Neutrophil (primary cell): ENCODE results near the gene TMEM253.

Experiments
- H3K27ac ChIP-seq: fragments of 200-600 bp; sonication (generic); 2 replicates; pipeline ENCODE4 v1.5.1; 2016; ENCODE audit warnings: mild to moderate bottlenecking, moderate library complexity
- H3K27me3 ChIP-seq: fragments of 200-600 bp; sonication (generic); 2 replicates; pipeline ENCODE4 v1.6.0; 2016; ENCODE audit warnings: mild to moderate bottlenecking
- H3K36me3 ChIP-seq: fragments of 200-600 bp; sonication (generic); 2 replicates; pipeline ENCODE4 v1.5.1; 2017
- H3K4me1 ChIP-seq, 2 experiments: fragments of 200-600 bp in 1 of 2; sonication (generic) in 1 of 2; 1 replicate in 1 of 2; 2 replicates in 1 of 2; pipeline versions ENCODE4 v1.5.1 to v1.6.1; 2013 to 2016; ENCODE audit warnings: low read depth in 1 of 2, low read length in 1 of 2, mild to moderate bottlenecking in 1 of 2, moderate library complexity in 1 of 2; ENCODE audit not compliant: control insufficient read depth in 1 of 2, insufficient read depth in 1 of 2
- H3K4me3 ChIP-seq, 2 experiments: fragments of 200-600 bp in 1 of 2; sonication (generic) in 1 of 2; 1 replicate in 1 of 2; 2 replicates in 1 of 2; pipeline ENCODE4 v1.5.1; 2013 to 2016; ENCODE audit warnings: low read depth in 1 of 2, low read length in 1 of 2, mild to moderate bottlenecking in 1 of 2, moderate library complexity in 1 of 2
- H3K9me3 ChIP-seq: fragments of 200-600 bp; sonication (generic); 2 replicates; pipeline ENCODE4 v1.5.1; 2016
- TF ChIP-seq, protein P1 (sequence below): fragments of 200-600 bp; sonication (generic); IDR thresholded peaks from 2 replicates; pipeline ENCODE4 v1.5.1; 2016; ENCODE audit warnings: antibody characterized with exemption

TMEM253 gene

DNA sequence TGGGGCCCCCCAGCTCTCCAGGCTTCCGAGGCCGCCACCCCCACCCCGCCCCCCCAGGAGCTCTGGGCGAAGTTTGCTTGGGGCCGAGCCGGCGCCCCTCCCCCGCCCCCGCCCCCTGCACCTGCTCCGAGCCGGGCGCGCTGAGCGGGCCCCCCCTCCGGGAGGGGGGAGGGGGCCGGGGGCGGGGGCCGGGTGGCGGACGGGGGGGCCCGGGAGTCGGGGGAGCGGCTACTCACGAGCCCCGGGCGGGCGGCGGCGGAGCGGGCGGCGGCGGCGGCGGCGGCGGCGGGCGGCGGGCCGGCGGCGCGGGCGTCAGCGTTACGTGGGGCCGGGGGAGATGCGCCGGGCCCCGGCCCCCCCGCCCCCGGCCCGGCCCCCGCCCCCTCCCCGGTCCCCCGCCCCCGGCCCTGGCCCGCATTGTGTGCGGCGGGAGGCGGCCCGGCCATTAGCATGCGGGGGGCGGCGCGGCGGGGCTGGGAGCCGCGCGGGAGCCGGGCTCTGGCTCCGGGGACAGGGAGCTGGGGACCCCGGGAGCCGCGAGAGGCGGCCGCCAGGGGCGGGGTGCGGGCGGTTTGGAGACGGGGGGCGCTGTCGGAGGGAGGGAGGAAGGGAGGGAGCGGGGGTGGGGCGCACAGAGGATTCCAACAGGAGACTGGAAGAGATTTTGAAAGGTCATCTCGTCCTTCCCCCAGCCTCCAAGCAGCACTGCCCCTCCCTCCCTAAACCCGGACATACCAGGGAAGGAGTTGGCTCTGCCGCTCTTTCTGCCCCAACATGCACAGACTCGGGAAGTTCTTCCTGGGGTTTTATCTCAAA, 2.6 kb upstream of the TMEM253 start, which contains the start of gene ZNF219:
Gene ZNF219, minus strand, starts transcription at position 580 of the 816 bp plus-strand sequence. CDS start 5,064 bp downstream, outside the sequence.
- Histone ChIP-seq H3K27ac (no peak within 1 kb of the TSS), H3K9me3 (no peaks in the 10 kb centered on the region), H3K36me3 (no peaks in the 10 kb centered on the region), H3K4me1 (peaks cover 3 to 19% of the 10 kb centered on the region in 2 experiments), H3K4me3 (peak within 1 kb of the TSS; percentile 7 to 59), H3K27me3 (peaks cover 54% of the 10 kb centered on the region)
- TF ChIP-seq, protein P1, sequence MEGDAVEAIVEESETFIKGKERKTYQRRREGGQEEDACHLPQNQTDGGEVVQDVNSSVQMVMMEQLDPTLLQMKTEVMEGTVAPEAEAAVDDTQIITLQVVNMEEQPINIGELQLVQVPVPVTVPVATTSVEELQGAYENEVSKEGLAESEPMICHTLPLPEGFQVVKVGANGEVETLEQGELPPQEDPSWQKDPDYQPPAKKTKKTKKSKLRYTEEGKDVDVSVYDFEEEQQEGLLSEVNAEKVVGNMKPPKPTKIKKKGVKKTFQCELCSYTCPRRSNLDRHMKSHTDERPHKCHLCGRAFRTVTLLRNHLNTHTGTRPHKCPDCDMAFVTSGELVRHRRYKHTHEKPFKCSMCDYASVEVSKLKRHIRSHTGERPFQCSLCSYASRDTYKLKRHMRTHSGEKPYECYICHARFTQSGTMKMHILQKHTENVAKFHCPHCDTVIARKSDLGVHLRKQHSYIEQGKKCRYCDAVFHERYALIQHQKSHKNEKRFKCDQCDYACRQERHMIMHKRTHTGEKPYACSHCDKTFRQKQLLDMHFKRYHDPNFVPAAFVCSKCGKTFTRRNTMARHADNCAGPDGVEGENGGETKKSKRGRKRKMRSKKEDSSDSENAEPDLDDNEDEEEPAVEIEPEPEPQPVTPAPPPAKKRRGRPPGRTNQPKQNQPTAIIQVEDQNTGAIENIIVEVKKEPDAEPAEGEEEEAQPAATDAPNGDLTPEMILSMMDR = no peak

DNA sequence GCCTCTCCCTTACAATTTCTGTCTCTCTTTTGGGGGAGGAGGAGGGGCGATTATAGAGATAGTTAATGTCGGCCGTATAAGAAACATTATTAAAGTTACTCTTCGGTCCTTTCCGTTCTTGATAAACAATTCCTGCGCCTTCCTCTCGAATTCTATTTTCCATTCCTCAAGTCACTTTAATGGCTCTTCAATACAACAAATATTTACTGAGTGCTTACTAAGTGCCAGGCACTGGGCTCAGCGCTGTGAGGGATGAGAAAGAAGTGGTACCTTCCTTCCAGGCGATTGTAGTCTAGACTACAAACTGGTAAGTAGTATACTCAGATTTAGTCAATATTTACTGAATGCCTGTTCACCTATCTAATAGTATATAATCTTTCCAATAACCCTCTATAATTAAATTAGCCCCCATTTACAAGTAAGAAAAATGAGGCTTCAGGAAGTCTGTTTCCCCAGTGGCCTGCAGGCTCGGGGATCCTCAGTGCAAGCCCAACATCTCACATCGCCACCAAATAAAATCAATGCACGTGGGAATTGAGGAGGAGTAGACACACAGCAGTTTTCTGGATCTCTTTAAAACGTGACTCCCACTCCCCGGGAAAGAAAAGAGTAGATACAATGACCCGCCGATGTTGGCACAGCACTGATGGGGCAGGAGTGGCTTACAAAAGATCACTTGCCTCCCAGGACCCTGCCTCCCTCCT, 1.8 kb upstream of the TMEM253 start:
- TF ChIP-seq, protein P1 = no peak
- Histone ChIP-seq H3K27ac (no peak overlapping the region), H3K4me3 (peak overlapping the region; percentile 7 to 59), H3K9me3 (no peaks in the 10 kb centered on the region), H3K27me3 (peaks cover 50% of the 10 kb centered on the region), H3K36me3 (no peaks in the 10 kb centered on the region), H3K4me1 (peaks cover 7 to 24% of the 10 kb centered on the region in 2 experiments)

DNA sequence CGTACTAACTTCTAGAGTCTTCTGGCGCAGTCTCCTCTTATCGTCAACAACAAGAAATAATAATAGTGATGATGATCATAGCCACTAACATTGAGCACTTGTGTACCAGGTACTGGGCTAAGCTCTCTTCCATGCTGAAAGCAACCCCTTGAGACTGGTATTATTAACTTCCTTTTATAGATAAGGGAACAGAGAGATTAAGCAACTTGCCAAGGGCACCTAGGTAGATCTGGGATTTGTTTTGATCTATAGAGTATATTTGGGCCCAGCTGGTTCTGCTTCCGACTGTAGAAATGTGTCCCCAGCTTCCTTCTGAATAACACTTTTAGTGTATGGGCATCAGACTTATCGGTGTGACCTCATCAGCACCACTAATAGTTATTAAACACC, 1.3 kb upstream of the TMEM253 start:
- Histone ChIP-seq H3K27me3 (peaks cover 47% of the 10 kb centered on the region), H3K27ac (no peak overlapping the region), H3K4me3 (no peak overlapping the region), H3K9me3 (no peaks in the 10 kb centered on the region), H3K4me1 (peaks cover 12 to 30% of the 10 kb centered on the region in 2 experiments), H3K36me3 (no peaks in the 10 kb centered on the region)
- TF ChIP-seq, protein P1 = no peak

DNA sequence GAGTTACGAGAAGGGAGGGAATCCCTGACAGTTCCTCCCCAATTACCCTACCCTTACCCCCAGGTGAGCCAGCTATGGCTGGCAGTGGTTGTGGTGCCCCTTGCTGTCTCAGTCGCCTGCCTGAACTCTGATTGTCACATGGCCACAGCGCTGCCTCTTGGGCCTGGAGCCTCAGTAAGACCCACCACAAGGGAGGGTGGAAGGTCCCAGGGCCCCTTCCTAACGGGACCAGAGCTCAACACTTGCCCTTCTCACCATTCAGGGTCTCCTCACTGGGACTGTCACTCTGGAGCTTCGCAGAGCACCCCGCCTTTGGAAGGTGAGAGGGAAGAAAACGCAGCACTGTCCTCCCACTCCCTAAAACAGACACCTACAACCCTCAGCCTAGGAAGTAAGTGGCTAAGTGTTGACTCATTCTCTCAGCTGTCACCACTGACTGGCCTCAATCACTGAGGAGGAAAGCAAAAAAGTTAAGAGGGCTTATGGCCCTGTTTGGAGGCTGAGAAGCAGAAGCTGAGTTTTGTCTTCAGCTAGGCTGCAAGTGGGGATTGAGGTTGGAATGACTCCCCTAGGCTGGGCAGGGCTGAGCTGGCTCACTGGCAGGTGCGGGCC, 1.0 kb downstream of the TMEM253 start:
- Histone ChIP-seq H3K9me3 (no peaks in the 10 kb centered on the region), H3K4me1 (peaks cover 26 to 44% of the 10 kb centered on the region in 2 experiments), H3K27ac (no peak overlapping the region), H3K36me3 (no peaks in the 10 kb centered on the region), H3K4me3 (no peak overlapping the region), H3K27me3 (peaks cover 35% of the 10 kb centered on the region)
- TF ChIP-seq, protein P1 = no peak

DNA sequence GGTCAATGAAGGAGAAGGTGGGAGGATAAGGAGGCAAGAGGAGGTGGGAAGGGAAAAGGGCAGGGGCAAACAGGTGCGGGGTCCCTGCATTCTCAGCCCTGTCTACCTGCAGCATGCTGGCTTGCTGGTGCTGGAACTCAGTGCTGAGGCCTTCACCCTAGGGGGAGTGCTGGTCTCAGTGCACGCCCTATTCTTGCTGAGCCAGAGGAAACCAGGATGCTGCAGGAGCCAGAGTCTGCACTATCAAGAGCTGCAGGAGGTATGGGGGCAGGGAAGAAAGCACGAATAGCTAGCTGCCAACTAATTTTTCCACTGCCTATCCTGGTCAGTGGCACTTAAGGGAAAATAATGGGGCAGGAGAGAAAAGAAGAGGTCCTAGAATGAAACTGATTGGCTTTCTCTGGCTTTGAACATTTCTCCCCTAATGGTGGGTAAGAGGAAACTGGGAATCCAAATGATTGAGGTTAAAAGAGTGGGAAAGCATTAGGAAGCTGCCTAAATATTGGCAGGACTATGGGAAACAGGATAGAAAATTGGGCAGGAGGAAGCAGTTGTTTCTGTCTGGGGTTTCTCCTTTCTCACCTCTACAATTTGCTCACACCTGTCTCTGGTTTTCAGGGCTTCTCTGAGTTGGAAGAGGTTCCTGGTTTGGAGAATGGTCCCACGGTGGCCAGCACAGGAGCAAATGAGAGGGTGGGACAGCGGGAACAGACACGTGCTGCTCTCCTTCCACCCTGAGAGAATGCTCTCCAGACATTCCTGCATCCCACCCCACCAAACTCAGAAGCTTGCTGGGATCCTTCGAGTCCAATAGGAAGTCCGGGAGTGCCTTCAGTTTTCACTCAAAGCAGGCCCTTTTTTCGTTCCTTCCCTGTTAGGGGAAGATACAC, 1.9 kb downstream of the TMEM253 start:
- H3K4me1 ChIP-seq = peaks cover 26 to 40% of the 10 kb centered on the region in 2 experiments
- peak overlapping the region; percentile 69 to 73 for H3K4me3 ChIP-seq
- peaks cover 26% of the 10 kb centered on the region for H3K27me3 ChIP-seq
- TF ChIP-seq, protein P1 = no peak
- peak overlapping the region; percentile 97 for H3K27ac ChIP-seq
- H3K36me3 ChIP-seq = no peaks in the 10 kb centered on the region
- no peaks in the 10 kb centered on the region for H3K9me3 ChIP-seq
